A673 (cell line): Measurements from ENCODE around the gene SYNJ2.

ENCODE experiments used
- EZH2 ChIP-seq: fragments of 200-600 bp; sonication (generic); IDR thresholded peaks from 2 replicates; pipeline ENCODE4 v1.6.1; 2017; ENCODE audit warnings: borderline replicate concordance, low read depth, mild to moderate bottlenecking, mixed read lengths, antibody characterized with exemption, low read length; ENCODE audit not compliant: poor library complexity, severe bottlenecking
- TF ChIP-seq, protein P1 (sequence below): fragments of 300-800, 200-600 bp; sonication (generic); conservative IDR thresholded peaks from 2 replicates; pipeline ENCODE4 v1.5.1; 2017; ENCODE audit warnings: low read depth, mild to moderate bottlenecking, antibody characterized with exemption, low read length, moderate library complexity, mixed read lengths

DNA sequence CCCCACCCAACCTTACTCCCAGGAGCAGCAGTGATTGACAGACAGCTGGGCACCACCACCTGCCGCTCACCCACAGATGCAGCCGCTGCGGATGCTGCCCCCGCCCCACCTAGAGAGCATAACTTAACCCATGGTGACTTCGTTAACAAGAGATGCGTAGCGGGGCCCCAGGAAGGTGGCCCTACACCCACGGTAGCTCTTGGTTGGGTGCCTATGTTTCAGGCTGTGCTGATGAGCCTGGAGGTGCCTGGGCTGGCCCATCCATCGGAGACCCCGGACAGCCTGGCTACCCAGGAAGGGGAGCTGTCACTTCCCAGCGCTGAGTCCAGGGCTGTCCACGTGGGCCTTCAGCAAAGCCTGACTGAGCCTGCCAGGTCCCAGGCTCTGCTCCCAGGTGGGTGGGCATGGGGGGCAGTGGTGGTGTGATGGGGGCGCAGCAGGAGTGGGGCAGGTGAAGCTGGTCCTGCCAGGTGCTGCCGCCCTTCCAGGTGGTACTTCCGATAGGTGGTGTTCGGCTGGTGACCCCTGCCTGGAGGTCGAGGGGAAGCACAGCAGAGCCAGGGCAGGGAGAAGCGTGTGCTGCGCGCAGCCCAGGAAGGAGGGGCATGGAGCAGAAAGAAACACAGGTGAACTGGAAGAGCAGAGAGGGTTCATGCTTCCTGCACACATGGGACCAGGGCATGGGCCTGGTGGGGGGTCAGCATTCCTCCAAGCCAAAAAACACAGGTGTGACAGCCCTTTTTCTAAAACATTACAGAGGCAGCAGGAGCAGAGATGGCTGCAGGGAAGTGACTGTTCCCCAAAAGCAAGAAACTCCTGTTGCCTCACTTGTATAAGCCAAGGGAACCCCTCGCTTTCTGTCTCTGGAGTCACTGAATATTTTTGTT, 56.9 kb downstream of the SYNJ2 start:
- TF ChIP-seq, protein P1, sequence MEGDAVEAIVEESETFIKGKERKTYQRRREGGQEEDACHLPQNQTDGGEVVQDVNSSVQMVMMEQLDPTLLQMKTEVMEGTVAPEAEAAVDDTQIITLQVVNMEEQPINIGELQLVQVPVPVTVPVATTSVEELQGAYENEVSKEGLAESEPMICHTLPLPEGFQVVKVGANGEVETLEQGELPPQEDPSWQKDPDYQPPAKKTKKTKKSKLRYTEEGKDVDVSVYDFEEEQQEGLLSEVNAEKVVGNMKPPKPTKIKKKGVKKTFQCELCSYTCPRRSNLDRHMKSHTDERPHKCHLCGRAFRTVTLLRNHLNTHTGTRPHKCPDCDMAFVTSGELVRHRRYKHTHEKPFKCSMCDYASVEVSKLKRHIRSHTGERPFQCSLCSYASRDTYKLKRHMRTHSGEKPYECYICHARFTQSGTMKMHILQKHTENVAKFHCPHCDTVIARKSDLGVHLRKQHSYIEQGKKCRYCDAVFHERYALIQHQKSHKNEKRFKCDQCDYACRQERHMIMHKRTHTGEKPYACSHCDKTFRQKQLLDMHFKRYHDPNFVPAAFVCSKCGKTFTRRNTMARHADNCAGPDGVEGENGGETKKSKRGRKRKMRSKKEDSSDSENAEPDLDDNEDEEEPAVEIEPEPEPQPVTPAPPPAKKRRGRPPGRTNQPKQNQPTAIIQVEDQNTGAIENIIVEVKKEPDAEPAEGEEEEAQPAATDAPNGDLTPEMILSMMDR, result no peak
- TF ChIP-seq EZH2, result no peak
